ENCODE measurements around the gene CTDSP2. TPM values are rescaled to one million over a fixed set of nuclear protein-coding genes. Genes with fewer than 3 reads are reported as not detected.

CTDSP2 gene
- total and polyA plus RNA-seq, 10 of the 15 experiments (the other 5 are each of a cell fraction or from before 2014, with no cell fraction given): 17.3 to 98.2 (median 54.1) TPM

DNA sequence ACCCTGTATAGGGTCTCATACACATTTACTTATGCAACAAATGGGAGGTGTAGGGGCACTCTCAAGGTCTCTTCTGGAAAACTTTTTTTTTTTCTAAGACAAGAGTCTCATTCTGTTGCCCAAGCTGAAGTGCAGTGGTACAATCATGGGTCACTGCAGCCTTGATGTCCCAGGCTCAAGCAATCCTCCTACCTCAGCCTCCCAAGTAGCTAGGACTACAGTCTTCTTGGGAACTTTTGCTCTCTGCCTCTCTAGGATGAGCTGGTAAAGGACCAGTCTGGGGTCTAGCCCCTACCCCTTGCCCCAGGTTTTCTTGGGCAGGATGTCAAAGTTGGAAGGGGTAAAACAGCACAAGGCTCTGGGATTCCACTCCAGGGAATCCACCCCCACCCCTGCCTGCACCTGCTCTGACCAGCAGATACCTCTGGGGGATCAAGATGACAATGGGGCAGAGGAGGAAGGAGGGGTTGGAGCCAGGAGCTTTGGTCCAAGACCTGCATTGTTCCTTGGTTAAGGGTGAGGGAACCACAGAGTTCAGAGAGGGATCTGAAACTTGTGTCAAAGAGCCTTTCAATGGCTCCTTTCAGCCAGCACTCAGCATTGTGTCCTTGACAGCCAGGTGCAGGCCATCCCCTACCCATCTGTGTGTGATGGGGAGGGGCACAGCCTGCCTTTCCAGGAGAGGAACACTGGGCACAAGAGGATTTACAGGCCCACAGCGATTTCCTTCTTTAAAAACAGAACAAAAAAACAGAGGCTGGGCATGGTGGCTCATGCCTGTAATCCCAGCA lies 12.2 kb downstream of the CTDSP2 start (continued):
- TF ChIP-seq, protein P1, sequence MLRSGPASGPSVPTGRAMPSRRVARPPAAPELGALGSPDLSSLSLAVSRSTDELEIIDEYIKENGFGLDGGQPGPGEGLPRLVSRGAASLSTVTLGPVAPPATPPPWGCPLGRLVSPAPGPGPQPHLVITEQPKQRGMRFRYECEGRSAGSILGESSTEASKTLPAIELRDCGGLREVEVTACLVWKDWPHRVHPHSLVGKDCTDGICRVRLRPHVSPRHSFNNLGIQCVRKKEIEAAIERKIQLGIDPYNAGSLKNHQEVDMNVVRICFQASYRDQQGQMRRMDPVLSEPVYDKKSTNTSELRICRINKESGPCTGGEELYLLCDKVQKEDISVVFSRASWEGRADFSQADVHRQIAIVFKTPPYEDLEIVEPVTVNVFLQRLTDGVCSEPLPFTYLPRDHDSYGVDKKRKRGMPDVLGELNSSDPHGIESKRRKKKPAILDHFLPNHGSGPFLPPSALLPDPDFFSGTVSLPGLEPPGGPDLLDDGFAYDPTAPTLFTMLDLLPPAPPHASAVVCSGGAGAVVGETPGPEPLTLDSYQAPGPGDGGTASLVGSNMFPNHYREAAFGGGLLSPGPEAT (IDR thresholded peaks at IDR 0.05; ENCODE audit: low read depth): 0 out of 2 replicates have a peak, but pooled peaks have one; percentile 10
- TF ChIP-seq, protein P2, sequence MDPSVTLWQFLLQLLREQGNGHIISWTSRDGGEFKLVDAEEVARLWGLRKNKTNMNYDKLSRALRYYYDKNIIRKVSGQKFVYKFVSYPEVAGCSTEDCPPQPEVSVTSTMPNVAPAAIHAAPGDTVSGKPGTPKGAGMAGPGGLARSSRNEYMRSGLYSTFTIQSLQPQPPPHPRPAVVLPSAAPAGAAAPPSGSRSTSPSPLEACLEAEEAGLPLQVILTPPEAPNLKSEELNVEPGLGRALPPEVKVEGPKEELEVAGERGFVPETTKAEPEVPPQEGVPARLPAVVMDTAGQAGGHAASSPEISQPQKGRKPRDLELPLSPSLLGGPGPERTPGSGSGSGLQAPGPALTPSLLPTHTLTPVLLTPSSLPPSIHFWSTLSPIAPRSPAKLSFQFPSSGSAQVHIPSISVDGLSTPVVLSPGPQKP (IDR thresholded peaks at IDR 0.05; ENCODE audit: low read depth, low read length): no peak
- TF ChIP-seq TCF7 (IDR thresholded peaks at IDR 0.05; ENCODE audit: borderline replicate concordance): no peak

DNA sequence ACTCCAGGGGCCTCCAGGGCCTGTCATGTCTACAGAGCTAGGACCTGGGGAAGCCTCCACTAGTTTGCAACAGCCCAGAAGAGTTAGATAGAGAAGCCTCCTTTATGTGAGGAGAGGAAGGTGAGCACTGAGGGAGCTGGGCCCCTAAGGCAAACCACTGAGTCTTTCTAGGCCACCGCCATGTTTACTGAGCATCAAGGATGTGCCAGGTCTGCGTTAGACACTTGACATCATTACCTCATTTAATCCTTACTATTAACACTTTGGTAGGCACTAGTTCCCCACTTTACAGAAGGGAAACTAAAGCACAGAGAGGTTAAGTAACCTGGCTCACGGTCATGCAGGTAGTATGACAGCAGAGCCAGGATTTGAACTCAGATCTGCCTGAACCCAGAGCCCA lies 12.9 kb downstream of the CTDSP2 start:
- H3K27ac ChIP-seq (ENCODE audit: control insufficient read depth, insufficient read depth): no peak overlapping the region
- no TSS peak for BruUV-seq (replicated peaks)
- H2AFZ ChIP-seq (ENCODE audit: control insufficient read depth, low read depth, low read length): no peak overlapping the region
- SMC1A ChIA-PET (ENCODE audit: uncharacterized antibody, unreplicated experiment): interaction anchor here (0.8 to 17.6 kb wide), 7 partner anchors 10 to 105 kb away, joined by 3 to 416 read pairs (median 6); no protein-coding TSS in a partner anchor
- CTCF ChIA-PET: interaction anchor here (1.5 to 8.4 kb wide), 7 partner anchors 9 to 77 kb away, joined by 3 to 226 read pairs (median 9); no protein-coding TSS in a partner anchor
- FAIRE-seq (no peak), DNase-seq (ENCODE audit: low read depth, low spot score) (no peak), ATAC-seq (no peak)
- POLR2A ChIA-PET: interaction anchor here (1.9 to 8.1 kb wide), 2 partner anchors 66 to 108 kb away, joined by 5 to 112 read pairs; partner anchors contain the start of gene ATP23
- intact Hi-C loops (cut with micrococcal nuclease; ENCODE audit: unreplicated experiment) (loop anchor here (5.0 kb wide), 1 partner anchor 76 kb away; the partner anchor contains the start of gene MARCHF9), in situ Hi-C loops (cut with MboI) (no loop called here)
- no peak overlapping the region for H3K4me3 ChIP-seq
- H3K4me2 ChIP-seq (ENCODE audit: control insufficient read depth, insufficient read depth): no peak overlapping the region
- RAD21 ChIA-PET (ENCODE audit: unreplicated experiment): interaction anchor here (1.2 to 8.5 kb wide), 5 partner anchors 12 to 109 kb away, joined by 3 to 273 read pairs (median 3); partner anchors contain the start of gene CTDSP2
- H3K79me2 ChIP-seq (ENCODE audit: control insufficient read depth, insufficient read depth, low read length): peaks cover 67% of the 10 kb centered on the region
- H3K9me3 ChIP-seq (replicated peaks; ENCODE audit: control insufficient read depth, insufficient read depth, low read length): no peaks in the 10 kb centered on the region
- peaks cover 8% of the 10 kb centered on the region for H4K20me1 ChIP-seq (ENCODE audit: control insufficient read depth, insufficient read depth)
- peaks cover 71% of the 10 kb centered on the region for H3K4me1 ChIP-seq (ENCODE audit: control insufficient read depth, insufficient read depth, low read length)
- no peaks in the 10 kb centered on the region for H3K27me3 ChIP-seq (replicated peaks in 1 of 2; ENCODE audit: control insufficient read depth in 2 of 2, insufficient read depth in 2 of 2, low read length in 1 of 2)
- WGBS (ENCODE audit: insufficient coverage, insufficient replicate concordance, low lambda C conversion rate, missing lambda C conversion rate): 92% methylated on average over 3 of the region's 3 CpGs
- H3K36me3 ChIP-seq (ENCODE audit: control insufficient read depth in 2 of 2, insufficient read depth in 2 of 2, low read length in 1 of 2): peaks cover 4 to 10% of the 10 kb centered on the region in 2 experiments
- H3K9ac ChIP-seq (ENCODE audit: control insufficient read depth, insufficient read depth, low read length): no peak overlapping the region
- no peak for TF ChIP-seq MYB (IDR thresholded peaks at IDR 0.05; ENCODE audit: borderline replicate concordance, low read depth, low read length)
- TF ChIP-seq RFX5 (IDR thresholded peaks at IDR 0.05; ENCODE audit: low read depth, low read length): no peak
- TF ChIP-seq KLF5 (IDR thresholded peaks at IDR 0.05; ENCODE audit: partially characterized antibody): no peak
- no peak for TF ChIP-seq SUZ12 (IDR thresholded peaks at IDR 0.05; ENCODE audit: unreplicated experiment)
- no peak for TF ChIP-seq SP1 (IDR thresholded peaks at IDR 0.05; ENCODE audit: low read depth, low read length)
- TF ChIP-seq MEF2A (IDR thresholded peaks at IDR 0.05; ENCODE audit: insufficient read depth, low read depth, low read length): no peak
- TF ChIP-seq, protein P1 (IDR thresholded peaks at IDR 0.05; ENCODE audit: low read depth): no peak
- TF ChIP-seq, protein P3, sequence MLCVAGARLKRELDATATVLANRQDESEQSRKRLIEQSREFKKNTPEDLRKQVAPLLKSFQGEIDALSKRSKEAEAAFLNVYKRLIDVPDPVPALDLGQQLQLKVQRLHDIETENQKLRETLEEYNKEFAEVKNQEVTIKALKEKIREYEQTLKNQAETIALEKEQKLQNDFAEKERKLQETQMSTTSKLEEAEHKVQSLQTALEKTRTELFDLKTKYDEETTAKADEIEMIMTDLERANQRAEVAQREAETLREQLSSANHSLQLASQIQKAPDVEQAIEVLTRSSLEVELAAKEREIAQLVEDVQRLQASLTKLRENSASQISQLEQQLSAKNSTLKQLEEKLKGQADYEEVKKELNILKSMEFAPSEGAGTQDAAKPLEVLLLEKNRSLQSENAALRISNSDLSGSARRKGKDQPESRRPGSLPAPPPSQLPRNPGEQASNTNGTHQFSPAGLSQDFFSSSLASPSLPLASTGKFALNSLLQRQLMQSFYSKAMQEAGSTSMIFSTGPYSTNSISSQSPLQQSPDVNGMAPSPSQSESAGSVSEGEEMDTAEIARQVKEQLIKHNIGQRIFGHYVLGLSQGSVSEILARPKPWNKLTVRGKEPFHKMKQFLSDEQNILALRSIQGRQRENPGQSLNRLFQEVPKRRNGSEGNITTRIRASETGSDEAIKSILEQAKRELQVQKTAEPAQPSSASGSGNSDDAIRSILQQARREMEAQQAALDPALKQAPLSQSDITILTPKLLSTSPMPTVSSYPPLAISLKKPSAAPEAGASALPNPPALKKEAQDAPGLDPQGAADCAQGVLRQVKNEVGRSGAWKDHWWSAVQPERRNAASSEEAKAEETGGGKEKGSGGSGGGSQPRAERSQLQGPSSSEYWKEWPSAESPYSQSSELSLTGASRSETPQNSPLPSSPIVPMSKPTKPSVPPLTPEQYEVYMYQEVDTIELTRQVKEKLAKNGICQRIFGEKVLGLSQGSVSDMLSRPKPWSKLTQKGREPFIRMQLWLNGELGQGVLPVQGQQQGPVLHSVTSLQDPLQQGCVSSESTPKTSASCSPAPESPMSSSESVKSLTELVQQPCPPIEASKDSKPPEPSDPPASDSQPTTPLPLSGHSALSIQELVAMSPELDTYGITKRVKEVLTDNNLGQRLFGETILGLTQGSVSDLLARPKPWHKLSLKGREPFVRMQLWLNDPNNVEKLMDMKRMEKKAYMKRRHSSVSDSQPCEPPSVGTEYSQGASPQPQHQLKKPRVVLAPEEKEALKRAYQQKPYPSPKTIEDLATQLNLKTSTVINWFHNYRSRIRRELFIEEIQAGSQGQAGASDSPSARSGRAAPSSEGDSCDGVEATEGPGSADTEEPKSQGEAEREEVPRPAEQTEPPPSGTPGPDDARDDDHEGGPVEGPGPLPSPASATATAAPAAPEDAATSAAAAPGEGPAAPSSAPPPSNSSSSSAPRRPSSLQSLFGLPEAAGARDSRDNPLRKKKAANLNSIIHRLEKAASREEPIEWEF (IDR thresholded peaks at IDR 0.05; ENCODE audit: insufficient replicate concordance, low read depth, low read length): no peak
